ENCODE data around the gene HECW1. TPM values are rescaled to one million over a fixed set of nuclear protein-coding genes. Genes with fewer than 3 reads are reported as not detected.

HECW1 gene
- total and polyA plus RNA-seq, 2 of the 13 experiments (the other 11 are each of a cell fraction or from before 2014, with no cell fraction given) = not detected

DNA sequence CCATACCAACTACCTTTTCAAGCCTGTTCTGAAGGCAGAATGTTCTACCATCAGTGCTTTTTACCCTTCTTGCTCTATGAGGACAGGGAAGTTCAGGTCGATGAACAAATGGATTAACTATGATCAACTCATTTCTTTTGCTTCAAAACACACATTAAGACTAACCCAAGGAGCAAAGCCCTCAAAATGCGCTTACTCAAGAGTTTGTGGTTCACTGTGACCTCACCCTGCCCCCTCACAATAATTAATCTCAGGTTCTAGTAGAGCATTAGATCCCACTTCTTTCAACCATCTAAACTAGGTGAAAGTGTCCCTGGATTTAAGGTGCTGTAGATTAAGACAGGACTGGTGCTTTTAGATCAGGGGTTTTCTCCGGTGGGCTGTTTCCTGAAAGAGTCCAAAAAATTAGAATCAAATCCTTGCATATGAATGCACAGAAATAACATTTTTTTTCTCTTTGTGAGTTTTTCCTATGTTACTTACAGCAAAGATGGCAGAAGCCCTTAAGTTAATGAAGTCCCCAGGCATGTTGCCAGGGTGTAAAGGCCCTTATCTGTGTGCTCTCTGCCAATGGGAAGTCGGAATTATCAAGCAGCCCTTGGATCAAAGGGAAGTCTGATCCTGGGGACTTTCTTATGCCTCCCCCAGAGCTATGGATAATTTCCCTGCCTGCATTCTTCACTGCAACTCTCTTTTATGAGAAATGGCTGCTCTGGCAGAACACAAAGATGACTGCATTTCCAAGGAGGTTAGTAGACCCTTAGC lies 264.9 kb downstream of the HECW1 start:
- BruUV-seq (replicated peaks) = no TSS peak
- Histone ChIP-seq H3K79me2 (ENCODE audit: insufficient read depth, low read length) (no peaks in the 10 kb centered on the region), H3K27me3 (ENCODE audit: control insufficient read depth in 1 of 2, insufficient read depth in 2 of 2, low read length in 2 of 2) (no peaks in the 10 kb centered on the region; a peak in 1 of 5 replicates), H3K9ac (ENCODE audit: insufficient read depth, low read depth, low read length) (no peak overlapping the region), H3K9me3 (ENCODE audit: low read length) (no peaks in the 10 kb centered on the region), H3K4me2 (ENCODE audit: low read depth, low read length) (no peak overlapping the region), H3K4me1 (ENCODE audit: insufficient read depth, low read length) (no peaks in the 10 kb centered on the region), H4K20me1 (ENCODE audit: insufficient read depth, low read length) (no peaks in the 10 kb centered on the region), H3K4me3 (replicated peaks in 1 of 3; ENCODE audit: insufficient read depth in 1 of 3, low read depth in 2 of 3, low read length in 3 of 3) (no peak overlapping the region), H2AFZ (ENCODE audit: low read length) (no peak overlapping the region), H3K27ac (ENCODE audit: extremely low read length, insufficient read depth, low read length) (no peak overlapping the region), H3K36me3 (replicated peaks in 1 of 2; ENCODE audit: control insufficient read depth in 1 of 2, insufficient read depth in 2 of 2, low read length in 2 of 2) (no peaks in the 10 kb centered on the region)
- in situ Hi-C loops (cut with HindIII; ENCODE audit: extremely low pct_ligation_motif_present, low pct_unique_long_range_greater_than_20kb) (no loop called here), intact Hi-C loops (cut with micrococcal nuclease; ENCODE audit: unreplicated experiment) (no loop called here)
- ATAC-seq (no peak), FAIRE-seq (no peak), DNase-seq (ENCODE audit: low spot score) (no peak)
- CTCF ChIA-PET (ENCODE audit: low intra/inter-chr PET ratio, low total read pairs) = no interaction called here
- POLR2A ChIA-PET = no interaction called here
- 21% methylated on average over 4 of the region's 4 CpGs for WGBS (ENCODE audit: low lambda C conversion rate)
- TF ChIP-seq SRSF1 (optimal IDR thresholded peaks at IDR 0.05; ENCODE audit: low read depth, low read length) = no peak

DNA sequence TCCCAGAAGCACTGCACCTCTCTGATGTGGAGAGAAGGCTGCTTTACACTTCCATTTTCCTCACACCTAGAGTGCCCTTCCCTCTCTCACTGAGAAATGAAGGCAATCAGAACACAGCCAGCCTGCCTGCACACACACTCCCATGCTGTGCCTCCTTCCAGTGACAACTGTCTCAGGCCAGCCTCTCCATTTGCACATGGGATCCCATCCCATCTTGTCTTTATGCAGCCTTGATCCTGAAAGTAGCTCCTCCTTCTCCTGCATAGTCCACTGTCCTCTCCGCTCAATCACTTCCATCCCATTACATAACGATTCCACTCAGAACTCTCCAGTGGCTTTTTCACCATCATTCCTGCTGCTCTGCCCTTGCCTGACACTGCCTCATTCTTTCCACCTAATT lies 266.8 kb downstream of the HECW1 start:
- TF ChIP-seq ZSCAN25 (CRISPR knock-in tag; IDR thresholded peaks at IDR 0.05) (no peak), CAMTA2 (CRISPR knock-in tag; IDR thresholded peaks at IDR 0.05; ENCODE audit: borderline replicate concordance) (no peak), SIX4 (CRISPR knock-in tag; IDR thresholded peaks at IDR 0.05) (no peak), SNAI1 (CRISPR knock-in tag; IDR thresholded peaks at IDR 0.05; ENCODE audit: borderline replicate concordance) (no peak), ZBTB21 (CRISPR knock-in tag; IDR thresholded peaks at IDR 0.05) (no peak), NCOR1 (IDR thresholded peaks at IDR 0.05; ENCODE audit: borderline replicate concordance, low read length) (no peak), ZKSCAN5 (CRISPR knock-in tag; IDR thresholded peaks at IDR 0.05) (no peak), U2AF2 (IDR thresholded peaks at IDR 0.05; ENCODE audit: low read depth, low read length) (no peak), ZMYM2 (CRISPR knock-in tag; IDR thresholded peaks at IDR 0.05) (no peak), DMAP1 (CRISPR knock-in tag; IDR thresholded peaks at IDR 0.05) (no peak), MYC (CRISPR knock-in tag; IDR thresholded peaks at IDR 0.05; ENCODE audit: borderline replicate concordance) (no peak), RELA (CRISPR knock-in tag; IDR thresholded peaks at IDR 0.05) (no peak)
- TF ChIP-seq, protein P1, sequence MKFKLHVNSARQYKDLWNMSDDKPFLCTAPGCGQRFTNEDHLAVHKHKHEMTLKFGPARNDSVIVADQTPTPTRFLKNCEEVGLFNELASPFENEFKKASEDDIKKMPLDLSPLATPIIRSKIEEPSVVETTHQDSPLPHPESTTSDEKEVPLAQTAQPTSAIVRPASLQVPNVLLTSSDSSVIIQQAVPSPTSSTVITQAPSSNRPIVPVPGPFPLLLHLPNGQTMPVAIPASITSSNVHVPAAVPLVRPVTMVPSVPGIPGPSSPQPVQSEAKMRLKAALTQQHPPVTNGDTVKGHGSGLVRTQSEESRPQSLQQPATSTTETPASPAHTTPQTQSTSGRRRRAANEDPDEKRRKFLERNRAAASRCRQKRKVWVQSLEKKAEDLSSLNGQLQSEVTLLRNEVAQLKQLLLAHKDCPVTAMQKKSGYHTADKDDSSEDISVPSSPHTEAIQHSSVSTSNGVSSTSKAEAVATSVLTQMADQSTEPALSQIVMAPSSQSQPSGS (CRISPR knock-in tag; IDR thresholded peaks at IDR 0.05) = no peak
- TF ChIP-seq, protein P2, sequence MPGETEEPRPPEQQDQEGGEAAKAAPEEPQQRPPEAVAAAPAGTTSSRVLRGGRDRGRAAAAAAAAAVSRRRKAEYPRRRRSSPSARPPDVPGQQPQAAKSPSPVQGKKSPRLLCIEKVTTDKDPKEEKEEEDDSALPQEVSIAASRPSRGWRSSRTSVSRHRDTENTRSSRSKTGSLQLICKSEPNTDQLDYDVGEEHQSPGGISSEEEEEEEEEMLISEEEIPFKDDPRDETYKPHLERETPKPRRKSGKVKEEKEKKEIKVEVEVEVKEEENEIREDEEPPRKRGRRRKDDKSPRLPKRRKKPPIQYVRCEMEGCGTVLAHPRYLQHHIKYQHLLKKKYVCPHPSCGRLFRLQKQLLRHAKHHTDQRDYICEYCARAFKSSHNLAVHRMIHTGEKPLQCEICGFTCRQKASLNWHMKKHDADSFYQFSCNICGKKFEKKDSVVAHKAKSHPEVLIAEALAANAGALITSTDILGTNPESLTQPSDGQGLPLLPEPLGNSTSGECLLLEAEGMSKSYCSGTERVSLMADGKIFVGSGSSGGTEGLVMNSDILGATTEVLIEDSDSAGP (CRISPR knock-in tag; IDR thresholded peaks at IDR 0.05; ENCODE audit: borderline replicate concordance) = no peak
- TF ChIP-seq, protein P3, sequence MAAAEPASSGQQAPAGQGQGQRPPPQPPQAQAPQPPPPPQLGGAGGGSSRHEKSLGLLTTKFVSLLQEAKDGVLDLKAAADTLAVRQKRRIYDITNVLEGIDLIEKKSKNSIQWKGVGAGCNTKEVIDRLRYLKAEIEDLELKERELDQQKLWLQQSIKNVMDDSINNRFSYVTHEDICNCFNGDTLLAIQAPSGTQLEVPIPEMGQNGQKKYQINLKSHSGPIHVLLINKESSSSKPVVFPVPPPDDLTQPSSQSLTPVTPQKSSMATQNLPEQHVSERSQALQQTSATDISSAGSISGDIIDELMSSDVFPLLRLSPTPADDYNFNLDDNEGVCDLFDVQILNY (CRISPR knock-in tag; conservative IDR thresholded peaks at IDR 0.05) = no peak
- Histone ChIP-seq H3K4me2 (ENCODE audit: low read depth, low read length) (no peak overlapping the region), H4K20me1 (ENCODE audit: insufficient read depth, low read length) (no peaks in the 10 kb centered on the region), H3K27ac (ENCODE audit: extremely low read length, insufficient read depth, low read length) (no peak overlapping the region), H3K27me3 (ENCODE audit: control insufficient read depth in 1 of 2, insufficient read depth in 2 of 2, low read length in 2 of 2) (no peaks in the 10 kb centered on the region; a peak in 1 of 5 replicates), H3K4me3 (replicated peaks in 1 of 3; ENCODE audit: insufficient read depth in 1 of 3, low read depth in 2 of 3, low read length in 3 of 3) (no peak overlapping the region), H3K79me2 (ENCODE audit: insufficient read depth, low read length) (no peaks in the 10 kb centered on the region), H3K9me3 (ENCODE audit: low read length) (no peaks in the 10 kb centered on the region), H2AFZ (ENCODE audit: low read length) (no peak overlapping the region), H3K9ac (ENCODE audit: insufficient read depth, low read depth, low read length) (no peak overlapping the region), H3K4me1 (ENCODE audit: insufficient read depth, low read length) (no peaks in the 10 kb centered on the region), H3K36me3 (replicated peaks in 1 of 2; ENCODE audit: control insufficient read depth in 1 of 2, insufficient read depth in 2 of 2, low read length in 2 of 2) (no peaks in the 10 kb centered on the region)
- intact Hi-C loops (cut with micrococcal nuclease; ENCODE audit: unreplicated experiment) (no loop called here), in situ Hi-C loops (cut with HindIII; ENCODE audit: extremely low pct_ligation_motif_present, low pct_unique_long_range_greater_than_20kb) (no loop called here)
- POLR2A ChIA-PET = no interaction called here
- no TSS peak for BruUV-seq (replicated peaks)
- no peak for ATAC-seq
- 27% methylated on average over 2 of the region's 2 CpGs for WGBS (ENCODE audit: low lambda C conversion rate)
- CTCF ChIA-PET (ENCODE audit: low intra/inter-chr PET ratio, low total read pairs) = no interaction called here
- no peak for FAIRE-seq
- no peak for DNase-seq (ENCODE audit: low spot score)

All from HepG2 (cell line).